Left lung (tissue), 10 donors: ENCODE data around the gene CSH1. TPM values are rescaled to one million over a fixed set of nuclear protein-coding genes. Genes with fewer than 3 reads are reported as not detected.
"Not testable (repeated sequence)": the region's sequence is repeated elsewhere in the genome, so short reads cannot be mapped to it uniquely, and the experiment has no call there.

Source experiments
- ATAC-seq: fragments of 200-7000 bp; cut with Tn5 transposase; one replicate; pipeline ENCODE4 v1.9.1; 2020; ENCODE audit warnings: moderate library complexity
- DNase-seq, 4 donors: peaks; one replicate each; pipeline ENCODE4 v3.0.0-alpha.2; 2013 to 2020
- H3K27ac ChIP-seq, 2 donors: fragments of 200-600 bp; sonication (generic) in 1 of 2; one replicate each; pipeline versions ENCODE4 v1.5.0 to v1.8.0; 2020 to 2021
- H3K27me3 ChIP-seq, 2 donors: fragments of 200-600 bp; sonication (generic) in 1 of 2; one replicate each; pipeline versions ENCODE4 v1.5.0 to v1.8.0; 2020 to 2021
- H3K36me3 ChIP-seq, 2 donors: fragments of 200-600 bp; sonication (generic) in 1 of 2; one replicate each; pipeline versions ENCODE4 v1.5.0 to v1.8.0; 2020 to 2021
- H3K4me1 ChIP-seq, 2 donors: fragments of 200-600 bp; one replicate each; pipeline ENCODE4 v1.8.0; 2021
- H3K4me3 ChIP-seq, 2 donors: fragments of 200-600 bp; sonication (generic) in 1 of 2; one replicate each; pipeline versions ENCODE4 v1.5.0 to v1.8.0; 2020 to 2021; ENCODE audit warnings: mild to moderate bottlenecking in 1 of 2
- H3K9me3 ChIP-seq, 2 donors: fragments of 200-600 bp; sonication (generic) in 1 of 2; one replicate each; pipeline versions ENCODE4 v1.5.0 to v1.8.0; 2020 to 2021
- CTCF ChIP-seq, 2 donors: fragments of 200-600 bp; sonication (generic) in 1 of 2; IDR thresholded peaks; one replicate each; pipeline versions ENCODE4 v1.5.0 to v1.8.0; 2021; ENCODE audit warnings: antibody characterized with exemption in 2 of 2
- intact Hi-C, 2 donors: fragments of 100-400 bp; cut with DNase I; formaldehyde crosslinking; loops; one replicate each; pipeline versions ENCODE4 v1.11.2 to v1.14.2; 2022
- polyA plus RNA-seq, 6 donors: library from polyadenylated mRNA; unstranded; fragments of 120-200 nt; gene quantifications; one replicate each; pipeline ENCODE4 v1.2.1, GENCODE V29; 2013; ENCODE audit not compliant: insufficient read length in 6 of 6
- total RNA-seq, 2 donors: library from RNA; stranded (reverse); fragmentation: NEBNext Ultra II Directional; extraction: Animal tissue kit (Norgen Biotek cat#: 25700); gene quantifications; one replicate each; pipeline ENCODE4 v1.2.1, GENCODE V29; 2021
- donor health status: DM: no; HTN: yes; CAD: no.
- donor health status: DM: no; HTN: no; CAD: no.

Gene CSH1
- total and polyA plus RNA-seq, 8 donors: 0.26 to 21.3 (median 0.46) TPM; not detected in 3

GRCh38 chr17:63889026-63889848, 7.1 kb downstream of the CSH1 start:
- H3K27me3 ChIP-seq, H3K9me3 ChIP-seq, H3K27ac ChIP-seq, intact Hi-C loops, H3K36me3 ChIP-seq, H3K4me1 ChIP-seq, H3K4me3 ChIP-seq: not testable (repeated sequence)
- ATAC-seq (peak; percentile 84), DNase-seq (peak in 1 of 4 donors; percentile 42)
- TF ChIP-seq CTCF (IDR thresholded peaks at IDR 0.05): peak; percentile 22 to 30

GRCh38 chr17:63885119-63885518, 11.3 kb downstream of the CSH1 start:
- ATAC-seq, H3K27me3 ChIP-seq, intact Hi-C loops: not testable (repeated sequence)

DNA sequence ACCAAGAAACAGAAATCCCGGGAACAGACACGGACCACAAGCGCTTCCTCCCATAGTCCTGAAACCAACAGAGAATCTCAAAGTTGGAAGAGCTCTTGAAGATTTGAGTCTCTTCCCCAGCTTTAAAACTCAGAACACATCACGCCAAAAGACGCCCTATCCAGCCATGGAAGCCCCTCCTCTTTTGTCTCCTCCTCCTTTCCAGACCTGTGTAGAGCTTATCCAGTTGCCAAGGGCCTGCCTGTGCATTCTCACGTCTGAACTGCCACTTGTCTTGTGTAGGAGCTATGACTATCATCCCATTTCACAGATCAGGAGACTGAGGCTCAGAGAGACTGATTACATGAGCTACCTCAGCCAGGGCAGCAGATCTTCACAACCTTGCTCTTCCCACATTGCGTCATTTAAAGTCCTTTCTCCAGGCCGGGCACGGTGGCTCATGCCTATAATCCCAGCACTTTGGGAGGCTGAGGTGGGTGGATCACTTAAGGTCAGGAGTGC, 13.7 kb downstream of the CSH1 start:
- H3K27me3 ChIP-seq, H3K36me3 ChIP-seq, H3K27ac ChIP-seq, DNase-seq, H3K4me1 ChIP-seq, intact Hi-C loops, H3K4me3 ChIP-seq, ATAC-seq, H3K9me3 ChIP-seq: not testable (repeated sequence)

More at GRCh38 chr17:63885119-63885518, 11.3 kb downstream of the CSH1 start:
- not testable (repeated sequence) for H3K4me3 ChIP-seq, H3K4me1 ChIP-seq, H3K27ac ChIP-seq, DNase-seq, H3K36me3 ChIP-seq, H3K9me3 ChIP-seq

DNA sequence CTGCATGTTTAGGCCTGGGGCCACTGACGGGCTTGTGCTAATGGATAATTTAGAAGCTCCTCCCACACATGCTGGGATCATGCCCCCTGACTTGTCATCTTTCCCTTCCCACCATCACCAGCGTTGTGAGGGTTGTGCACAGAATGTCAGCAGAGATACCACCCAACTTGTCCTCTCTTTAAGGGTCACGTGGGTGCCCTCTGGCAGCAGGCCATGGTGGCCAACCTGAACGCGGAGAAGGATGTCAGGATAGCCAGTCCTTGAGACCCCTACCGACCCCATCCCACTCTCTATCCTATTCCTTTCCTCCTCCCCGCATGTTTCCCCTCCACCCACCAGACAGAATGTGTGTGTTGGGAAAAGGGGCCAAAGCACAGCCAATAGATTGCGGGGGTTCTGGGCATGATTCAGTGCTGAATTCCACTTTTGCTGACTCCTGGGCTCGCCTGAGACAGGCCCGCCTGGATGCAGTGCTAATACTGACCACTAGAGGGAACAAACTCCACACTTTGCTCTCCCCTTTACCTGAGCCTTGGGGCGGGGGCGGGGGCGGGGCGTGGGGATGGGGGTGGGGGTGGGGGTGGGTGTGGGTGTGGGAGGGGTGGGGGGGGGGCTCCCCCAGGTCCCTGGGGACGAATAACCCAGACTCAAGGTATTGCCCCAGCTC, 14.3 kb downstream of the CSH1 start, which contains the start of gene GH2:
Gene GH2, minus strand, starts transcription at position 10 of the 667 bp plus-strand sequence. CDS start 143 bp downstream, outside the sequence.
- H3K36me3 ChIP-seq: no peaks in the 10 kb centered on the region
- H3K27me3 ChIP-seq: no peaks in the 10 kb centered on the region
- no peak within 1 kb of the TSS for H3K27ac ChIP-seq
- ATAC-seq (peak; percentile 89), DNase-seq (peak in 1 of 4 donors; percentile 44)
- TF ChIP-seq CTCF (IDR thresholded peaks at IDR 0.05): peak; percentile 21 to 65
- intact Hi-C loops: no loop called here
- no peak within 1 kb of the TSS for H3K4me3 ChIP-seq
- H3K4me1 ChIP-seq: no peaks in the 10 kb centered on the region
- H3K9me3 ChIP-seq: no peaks in the 10 kb centered on the region

GRCh38 chr17:63881337-63881736, 15.0 kb downstream of the CSH1 start:
- DNase-seq, H3K36me3 ChIP-seq, H3K9me3 ChIP-seq, H3K4me1 ChIP-seq, H3K27me3 ChIP-seq, H3K4me3 ChIP-seq, intact Hi-C loops, ATAC-seq, H3K27ac ChIP-seq: not testable (repeated sequence)

DNA sequence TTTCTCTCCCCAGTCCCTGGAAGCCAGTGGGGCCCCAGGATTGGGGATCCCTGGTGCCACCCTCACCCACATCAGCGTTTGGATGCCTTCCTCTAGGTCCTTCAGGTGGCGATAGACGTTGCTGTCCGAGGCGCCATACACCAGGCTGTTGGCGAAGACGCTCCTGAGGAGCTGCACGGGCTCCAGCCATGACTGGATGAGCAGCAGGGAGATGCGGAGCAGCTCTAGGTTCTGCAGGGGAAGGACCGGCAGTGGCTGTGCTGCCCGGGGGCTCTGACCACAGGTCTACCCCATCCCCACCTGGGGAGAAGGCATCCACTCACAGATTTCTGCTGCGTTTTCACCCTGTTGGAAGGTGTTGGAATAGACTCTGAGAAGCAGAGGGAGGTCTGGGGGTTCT, 15.7 kb downstream of the CSH1 start:
- no peak for TF ChIP-seq CTCF (IDR thresholded peaks at IDR 0.05)
- Histone ChIP-seq H3K4me1 (no peaks in the 10 kb centered on the region), H3K27me3 (no peaks in the 10 kb centered on the region), H3K4me3 (no peak overlapping the region), H3K36me3 (no peaks in the 10 kb centered on the region), H3K9me3 (no peaks in the 10 kb centered on the region), H3K27ac (no peak overlapping the region)
- DNase-seq: no peak
- ATAC-seq: no peak
- intact Hi-C loops: no loop called here

- DNase-seq, H3K9me3 ChIP-seq, H3K27ac ChIP-seq, intact Hi-C loops, ATAC-seq, H3K27me3 ChIP-seq, H3K4me3 ChIP-seq, H3K4me1 ChIP-seq, H3K36me3 ChIP-seq: not testable (repeated sequence)
Observed at GRCh38 chr17:63878413-63878812, 18.0 kb downstream of the CSH1 start.

DNA sequence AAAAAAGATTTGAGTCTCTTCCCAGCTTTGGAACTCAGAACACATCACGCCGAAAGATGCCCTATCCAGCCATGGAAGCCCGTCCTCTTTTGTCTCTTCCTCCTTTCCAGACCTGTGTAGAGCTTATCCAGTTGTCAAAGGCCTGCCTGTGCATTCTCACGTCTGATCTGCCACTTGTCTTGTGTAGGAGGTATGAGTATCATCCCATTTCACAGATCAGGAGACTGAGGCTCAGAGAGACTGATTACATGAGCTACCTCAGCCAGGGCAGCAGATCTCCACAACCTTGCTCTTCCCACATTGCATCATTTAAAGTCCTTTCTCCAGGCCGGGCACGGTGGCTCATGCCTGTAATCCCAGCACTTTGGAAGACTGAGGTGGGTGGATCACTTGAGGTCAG, 21.7 kb downstream of the CSH1 start:
- intact Hi-C loops, H3K4me1 ChIP-seq, DNase-seq, H3K9me3 ChIP-seq, H3K27me3 ChIP-seq, H3K27ac ChIP-seq, H3K4me3 ChIP-seq, H3K36me3 ChIP-seq, ATAC-seq: not testable (repeated sequence)

DNA sequence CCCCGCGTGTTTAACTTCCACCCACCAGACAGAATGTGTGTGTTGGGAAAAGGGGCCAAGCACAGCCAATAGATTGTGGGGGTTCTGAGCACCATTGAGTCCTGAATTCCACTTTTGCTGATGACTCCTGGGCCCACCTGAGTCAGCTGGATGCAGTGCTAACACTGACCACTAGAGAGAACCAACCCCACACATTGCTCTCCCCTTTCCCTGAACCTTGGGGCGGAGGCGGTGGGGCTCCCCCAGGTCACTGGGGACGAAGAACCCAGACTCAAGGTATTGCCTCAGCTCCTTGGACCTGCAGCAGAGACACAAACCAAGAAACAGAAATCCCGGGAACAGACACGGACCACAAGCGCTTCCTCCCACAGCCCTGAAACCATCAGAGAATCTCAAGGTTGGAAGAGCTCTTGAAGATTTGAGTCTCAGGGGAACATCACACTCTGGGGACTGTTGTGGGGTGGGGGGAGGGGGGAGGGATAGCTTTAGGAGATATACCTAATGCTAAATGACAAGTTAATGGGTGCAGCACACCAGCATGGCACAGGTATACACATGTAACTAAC, 22.2 kb downstream of the CSH1 start:
- H3K9me3 ChIP-seq, DNase-seq, ATAC-seq, H3K27me3 ChIP-seq, H3K4me3 ChIP-seq, intact Hi-C loops, H3K4me1 ChIP-seq, H3K36me3 ChIP-seq, H3K27ac ChIP-seq: not testable (repeated sequence)

DNA sequence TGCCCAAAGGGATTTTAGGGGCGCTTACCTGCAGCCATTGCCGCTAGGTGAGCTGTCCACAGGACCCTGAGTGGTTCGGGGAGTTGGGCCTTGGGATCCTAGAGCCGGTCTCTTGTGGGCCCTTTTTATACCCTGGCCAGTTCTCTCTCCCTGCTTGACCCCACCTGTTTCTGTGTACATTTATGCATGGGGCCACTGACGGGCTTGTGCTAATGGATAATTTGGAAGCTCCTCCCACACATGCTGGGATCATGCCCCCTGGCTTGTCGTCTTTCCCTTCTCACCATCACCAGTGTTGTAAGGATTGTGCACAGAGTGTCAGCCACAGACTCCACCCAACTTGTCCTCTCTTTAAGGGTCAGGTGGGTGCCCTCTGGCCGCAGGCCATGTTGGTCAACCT, 22.8 kb downstream of the CSH1 start, which contains the start of gene CSH2:
Gene CSH2, minus strand, starts transcription at position 101 of the 400 bp plus-strand sequence. Its CDS starts 63 bp downstream, at position 38.
- H3K4me1 ChIP-seq, H3K27me3 ChIP-seq, H3K4me3 ChIP-seq, H3K36me3 ChIP-seq, H3K9me3 ChIP-seq, ATAC-seq, H3K27ac ChIP-seq, intact Hi-C loops, DNase-seq: not testable (repeated sequence)
